IgD-negative memory B cell (primary cell): Measurements from ENCODE around the gene ZBTB7C. TPM values are rescaled to one million over a fixed set of nuclear protein-coding genes. Genes with fewer than 3 reads are reported as not detected.

Source experiments
- H3K27ac Mint-ChIP-seq, 3 donors: one replicate each; pipeline ENCODE4 v1.8.0; 2020 to 2022; ENCODE audit warnings: mild to moderate bottlenecking in 3 of 3, mixed read lengths in 3 of 3, moderate library complexity in 1 of 3
- H3K27me3 Mint-ChIP-seq: one replicate; pipeline ENCODE4 v1.8.0; 2021; ENCODE audit warnings: mixed read lengths
- H3K36me3 Mint-ChIP-seq: one replicate; pipeline ENCODE4 v1.8.0; 2020; ENCODE audit warnings: mild to moderate bottlenecking, mixed read lengths
- H3K4me1 Mint-ChIP-seq, 3 donors: one replicate each; pipeline ENCODE4 v1.8.0; 2020 to 2022; ENCODE audit warnings: mixed read lengths in 3 of 3, mild to moderate bottlenecking in 1 of 3
- H3K4me3 Mint-ChIP-seq, 4 donors: one replicate each; pipeline ENCODE4 v1.8.0; 2020 to 2022; ENCODE audit warnings: mild to moderate bottlenecking in 4 of 4, mixed read lengths in 4 of 4, moderate library complexity in 3 of 4
- H3K9me3 Mint-ChIP-seq, 3 donors: one replicate each; pipeline ENCODE4 v1.8.0; 2020 to 2021; ENCODE audit warnings: mixed read lengths in 3 of 3, mild to moderate bottlenecking in 1 of 3
- polyA plus RNA-seq: library from polyadenylated mRNA; unstranded; fragments of 300-500 nt; fragmentation: Illumina TruSeq; gene quantifications from one replicate; pipeline ENCODE4 v1.2.3, GENCODE V29; 2021

Gene ZBTB7C
- polyA plus RNA-seq, 1 donor from 2014 or later, result not detected

DNA sequence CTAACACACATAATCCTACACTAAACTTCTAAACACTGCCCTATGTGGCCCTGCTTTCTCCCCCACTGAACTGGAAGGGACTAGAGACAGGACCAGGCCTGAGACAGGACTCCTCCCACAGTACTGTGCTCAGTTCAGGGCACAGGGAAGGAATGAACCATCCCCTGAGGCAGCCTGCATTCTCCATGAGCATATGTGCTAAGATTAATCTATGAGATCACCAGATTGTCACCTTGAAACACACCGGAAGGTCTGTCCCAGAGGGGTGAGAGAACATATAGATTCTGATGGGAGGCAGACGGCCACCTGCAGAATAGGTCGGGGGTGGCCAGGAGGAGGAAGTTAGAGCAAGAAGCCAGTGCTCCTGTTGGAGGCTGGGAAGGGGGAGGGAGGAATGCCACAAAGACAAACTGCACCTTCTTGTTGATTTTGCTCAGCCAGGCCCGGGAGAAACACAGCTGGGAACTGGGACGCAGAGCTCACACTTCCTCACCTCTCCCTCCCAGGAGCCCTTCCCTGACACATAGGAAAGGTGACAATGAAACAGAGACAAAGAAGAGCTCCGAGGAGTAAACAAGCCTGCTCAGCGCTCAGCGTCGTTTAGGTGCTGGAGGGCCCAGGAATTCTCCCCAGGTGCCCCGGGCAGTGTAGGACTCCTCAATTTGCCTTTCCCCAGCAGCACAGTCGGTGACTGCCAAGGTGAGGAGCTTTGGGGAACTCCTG is 52.1 kb downstream of the ZBTB7C start:
- H3K36me3 Mint-ChIP-seq, result peaks cover 3% of the 10 kb centered on the region
- H3K4me1 Mint-ChIP-seq, result no peaks in the 10 kb centered on the region
- H3K9me3 Mint-ChIP-seq, result peaks cover 0 to 2% (median 2%) of the 10 kb centered on the region in 3 donors
- H3K27me3 Mint-ChIP-seq, result peaks cover 6% of the 10 kb centered on the region
- H3K4me3 Mint-ChIP-seq, result no peak overlapping the region
- no peak overlapping the region for H3K27ac Mint-ChIP-seq

DNA sequence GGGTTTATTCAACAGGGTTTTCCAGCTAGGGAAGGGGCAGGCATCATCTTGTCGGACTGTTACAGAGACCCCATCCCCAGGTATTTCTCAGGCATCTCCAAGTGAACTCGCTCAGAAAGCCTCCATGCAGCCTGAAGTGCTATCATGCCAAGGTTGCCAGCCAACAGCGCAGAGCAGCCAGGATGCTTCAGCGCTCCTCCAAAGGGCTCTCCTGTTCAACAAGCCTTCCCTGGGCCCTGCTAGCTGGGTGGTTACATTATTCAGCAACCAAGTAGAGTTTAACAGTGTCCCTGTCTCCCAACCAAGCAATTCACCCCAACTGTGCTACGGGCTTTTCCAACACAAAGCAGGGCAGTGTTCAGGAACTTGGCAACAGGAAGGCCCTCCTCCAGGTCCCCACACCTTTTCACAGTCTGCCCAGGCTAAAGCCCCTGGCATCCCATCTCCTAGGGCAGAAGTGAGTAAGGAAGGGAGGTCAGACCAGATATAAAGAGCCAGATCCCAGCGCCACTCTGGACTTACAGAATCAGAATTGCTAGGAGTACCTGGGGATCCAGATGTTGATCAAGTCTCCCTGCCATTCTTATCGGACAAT is 52.9 kb downstream of the ZBTB7C start:
- Mint-ChIP-seq H3K36me3 (peaks cover 3% of the 10 kb centered on the region), H3K27ac (no peak overlapping the region), H3K9me3 (peaks cover 0 to 2% (median 2%) of the 10 kb centered on the region in 3 donors), H3K4me1 (no peaks in the 10 kb centered on the region), H3K27me3 (peaks cover 6% of the 10 kb centered on the region), H3K4me3 (no peak overlapping the region)

DNA sequence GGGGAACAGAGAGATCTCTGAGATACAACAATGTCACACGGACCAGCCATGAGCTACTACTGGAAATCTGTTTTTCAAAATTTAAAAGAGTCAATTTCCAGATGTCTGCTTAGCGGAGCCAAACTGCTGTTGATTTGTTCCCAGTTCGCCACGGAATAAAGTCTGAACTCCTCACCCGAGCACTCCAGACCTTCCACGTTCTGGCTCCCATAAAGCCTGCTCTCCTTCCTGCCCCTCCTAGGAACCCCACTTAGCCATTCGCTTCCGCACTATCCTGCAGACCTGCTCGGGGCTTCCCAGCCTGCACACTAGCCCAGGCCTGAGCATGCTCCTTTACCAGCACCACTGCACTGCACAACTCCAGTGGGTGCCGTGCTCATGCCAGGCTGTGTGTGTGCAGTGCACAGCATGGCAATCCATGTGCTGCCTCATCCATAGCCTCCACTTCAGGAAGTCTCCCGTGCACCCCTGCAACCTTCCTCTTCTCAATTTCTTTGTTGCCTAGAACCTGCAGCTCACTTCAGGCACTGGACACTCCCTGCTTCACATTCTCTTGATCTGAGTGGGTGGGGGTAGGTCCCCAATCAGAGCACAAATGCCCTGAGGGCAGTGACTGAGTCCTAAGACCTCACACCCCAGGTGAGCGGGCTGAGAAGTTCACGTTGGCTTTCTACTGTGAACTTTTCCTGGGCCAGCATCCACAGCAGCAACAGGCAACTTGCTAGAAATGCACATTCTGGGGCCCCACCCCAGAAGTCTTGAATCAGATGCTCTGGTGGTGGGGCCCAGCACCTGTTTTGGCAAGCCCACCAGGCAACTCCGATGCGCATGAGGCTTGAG is 53.7 kb downstream of the ZBTB7C start:
- H3K4me3 Mint-ChIP-seq, result peak overlapping the region in 1 of 4 donors; percentile 54
- no peak overlapping the region for H3K27ac Mint-ChIP-seq
- peaks cover 3% of the 10 kb centered on the region for H3K36me3 Mint-ChIP-seq
- H3K4me1 Mint-ChIP-seq, result no peaks in the 10 kb centered on the region
- H3K9me3 Mint-ChIP-seq, result peaks cover 0 to 2% (median 2%) of the 10 kb centered on the region in 3 donors
- peaks cover 6% of the 10 kb centered on the region for H3K27me3 Mint-ChIP-seq

DNA sequence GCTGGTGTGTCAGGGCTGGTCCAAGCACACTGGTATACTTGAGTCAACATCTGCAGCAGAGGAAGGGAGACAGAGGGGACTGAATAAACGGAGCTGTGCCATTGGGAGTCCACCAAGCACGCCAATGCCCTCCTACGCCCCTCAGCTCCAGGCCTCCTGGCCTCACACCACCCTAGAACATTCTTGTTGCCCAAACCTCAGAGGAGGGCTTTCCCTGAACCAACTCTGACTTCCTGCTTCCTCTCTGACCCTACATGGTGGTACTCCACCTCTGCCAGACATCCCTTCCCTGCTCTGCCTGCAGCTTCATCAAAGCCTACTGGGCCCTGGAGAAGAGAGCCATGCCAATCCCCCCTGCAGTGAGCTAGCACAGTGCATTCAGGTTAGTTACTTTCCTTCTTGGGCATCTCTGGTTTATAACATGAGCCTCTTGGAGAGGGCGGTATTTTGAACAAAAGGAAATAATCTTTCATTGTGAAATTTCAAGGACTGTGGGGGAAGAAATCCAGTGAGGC is 54.4 kb downstream of the ZBTB7C start:
- no peaks in the 10 kb centered on the region for H3K36me3 Mint-ChIP-seq
- no peaks in the 10 kb centered on the region for H3K4me1 Mint-ChIP-seq
- no peak overlapping the region for H3K27ac Mint-ChIP-seq
- H3K4me3 Mint-ChIP-seq, result no peak overlapping the region
- peaks cover 0 to 2% (median 0%) of the 10 kb centered on the region in 3 donors for H3K9me3 Mint-ChIP-seq
- peaks cover 6% of the 10 kb centered on the region for H3K27me3 Mint-ChIP-seq

DNA sequence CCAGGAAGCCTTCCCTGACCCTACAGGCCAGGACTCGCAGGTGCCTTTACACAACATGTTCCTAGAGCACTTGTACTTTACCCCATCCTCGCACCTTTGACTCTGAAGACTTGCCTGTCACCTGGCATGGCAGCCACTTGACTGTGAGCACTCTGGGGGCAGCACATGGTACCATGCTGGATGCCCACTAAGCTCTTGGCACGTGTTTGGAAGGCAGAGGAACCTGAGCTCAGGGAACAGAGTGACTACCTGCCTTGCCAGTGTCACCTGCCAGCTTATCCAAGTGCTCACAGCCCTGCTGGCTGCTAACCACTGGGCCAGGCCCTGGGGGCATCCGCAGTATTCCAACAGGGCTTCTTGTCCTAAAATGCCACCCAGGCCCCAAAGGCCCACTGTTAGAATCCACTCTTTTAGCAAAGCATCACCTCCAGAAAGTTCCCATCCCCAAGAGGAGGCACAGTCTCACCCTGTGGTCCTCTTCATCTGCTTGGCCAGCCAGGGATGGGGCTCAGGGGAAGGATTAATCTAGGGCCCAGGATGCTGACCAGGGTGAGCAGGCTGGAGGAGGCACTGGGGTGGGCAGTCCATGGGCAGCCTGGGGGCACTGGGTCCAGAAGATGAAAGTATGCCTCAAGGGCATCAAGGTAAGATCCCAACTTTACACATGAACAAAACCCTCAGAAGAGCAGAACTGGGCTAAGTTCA is 57.0 kb downstream of the ZBTB7C start:
- no peak overlapping the region for H3K27ac Mint-ChIP-seq
- H3K36me3 Mint-ChIP-seq, result no peaks in the 10 kb centered on the region
- H3K9me3 Mint-ChIP-seq, result peaks cover 0 to 2% (median 0%) of the 10 kb centered on the region in 3 donors

DNA sequence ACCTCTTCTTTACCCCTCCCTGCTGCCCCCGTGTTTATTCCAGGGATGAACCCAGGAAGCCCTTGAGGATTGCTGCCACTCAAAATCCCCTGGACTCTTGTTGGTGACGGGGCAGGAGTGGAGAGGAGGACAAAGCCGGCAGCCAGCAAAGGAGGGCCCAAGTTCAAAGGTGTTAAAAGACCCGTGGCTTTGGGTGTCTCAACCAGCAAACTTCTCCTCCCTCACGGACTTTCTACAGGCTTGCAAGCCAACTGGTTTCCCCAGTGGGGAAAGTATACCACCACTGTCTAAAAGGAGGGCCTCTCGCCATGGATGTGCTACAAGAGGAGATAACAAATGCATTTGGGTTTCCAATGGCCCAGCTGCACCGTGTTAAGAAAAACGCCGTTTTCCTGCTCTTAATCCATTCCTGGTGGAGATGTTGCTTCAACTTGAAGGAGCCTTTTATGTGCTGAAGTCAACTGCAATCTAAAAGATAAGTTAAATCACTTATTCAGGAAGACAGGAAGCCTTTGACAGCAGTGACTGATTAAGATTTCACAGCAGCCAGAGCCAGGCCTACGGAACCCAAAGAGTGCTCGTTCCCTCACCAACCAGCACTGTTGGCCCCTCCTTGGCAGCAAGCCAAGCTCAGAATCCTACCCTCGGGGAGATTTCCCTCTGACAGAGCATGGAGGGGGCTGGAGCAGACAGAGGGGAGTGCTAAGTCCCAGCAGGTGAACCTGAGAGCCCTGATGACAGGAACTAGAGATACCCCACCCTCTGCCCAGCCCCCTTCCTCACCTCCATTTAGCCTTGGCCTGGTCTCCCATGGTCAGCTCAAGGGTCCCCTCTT is 57.8 kb downstream of the ZBTB7C start:
- peaks cover 0 to 2% (median 0%) of the 10 kb centered on the region in 3 donors for H3K9me3 Mint-ChIP-seq
- H3K27me3 Mint-ChIP-seq, result peaks cover 7% of the 10 kb centered on the region
- no peaks in the 10 kb centered on the region for H3K36me3 Mint-ChIP-seq
- no peak overlapping the region for H3K27ac Mint-ChIP-seq
- H3K4me3 Mint-ChIP-seq, result no peak overlapping the region
- H3K4me1 Mint-ChIP-seq, result no peaks in the 10 kb centered on the region

More for the DNA sequence above, 57.0 kb downstream of the ZBTB7C start:
- Mint-ChIP-seq H3K27me3 (peaks cover 10% of the 10 kb centered on the region), H3K4me3 (no peak overlapping the region), H3K4me1 (no peaks in the 10 kb centered on the region)

DNA sequence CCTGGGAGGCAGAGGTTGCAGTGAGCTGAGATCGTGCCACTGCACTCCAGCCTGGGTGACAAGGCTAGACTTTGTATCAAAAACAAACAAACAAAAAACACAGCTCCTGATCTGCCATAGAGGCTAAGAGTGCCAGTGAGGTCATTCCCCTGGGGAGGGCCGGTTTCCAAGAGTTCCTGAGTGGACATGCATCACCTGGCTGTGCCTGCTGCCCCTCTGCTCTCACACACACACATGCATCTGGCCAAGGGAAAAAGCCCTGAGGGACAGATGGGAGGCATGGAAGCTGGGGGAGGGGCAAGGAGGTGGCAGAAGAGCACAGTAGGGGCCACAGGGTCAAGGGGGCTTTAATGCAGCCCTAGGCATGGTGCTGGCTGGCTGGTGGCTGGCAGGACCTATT is 60.4 kb downstream of the ZBTB7C start:
- no peak overlapping the region for H3K4me3 Mint-ChIP-seq
- H3K36me3 Mint-ChIP-seq, result no peaks in the 10 kb centered on the region
- H3K27me3 Mint-ChIP-seq, result peaks cover 4% of the 10 kb centered on the region
- peaks cover 0 to 4% (median 0%) of the 10 kb centered on the region in 3 donors for H3K9me3 Mint-ChIP-seq
- H3K27ac Mint-ChIP-seq, result no peak overlapping the region
- no peaks in the 10 kb centered on the region for H3K4me1 Mint-ChIP-seq

DNA sequence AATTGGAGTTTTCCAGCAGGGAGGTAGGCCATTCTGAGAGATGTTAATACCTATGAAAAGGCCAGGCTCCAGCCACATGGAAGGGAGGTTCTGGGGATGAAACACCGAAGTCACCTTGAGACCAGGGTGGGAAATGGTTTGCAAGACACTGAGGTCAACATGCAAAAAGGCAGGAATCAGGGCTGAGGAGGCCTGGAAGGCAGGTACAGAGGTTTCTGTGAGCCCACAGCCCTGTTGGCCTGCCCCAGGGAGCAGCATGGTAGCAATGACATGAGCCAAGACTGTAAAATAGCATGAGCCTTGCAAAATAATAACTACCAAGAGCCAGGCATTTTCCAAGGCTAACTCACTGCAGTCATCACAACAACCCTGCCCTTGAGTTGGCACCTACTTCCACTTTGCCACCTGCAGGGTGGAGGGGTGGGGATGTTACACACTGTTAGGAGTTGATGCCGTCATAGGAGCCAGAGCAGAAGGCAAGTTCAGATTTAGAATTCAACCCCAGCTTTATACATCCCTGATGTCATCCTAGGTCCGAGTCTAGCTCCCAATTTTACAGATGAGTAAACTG is 61.3 kb downstream of the ZBTB7C start:
- Mint-ChIP-seq H3K36me3 (no peaks in the 10 kb centered on the region), H3K27me3 (peaks cover 6% of the 10 kb centered on the region), H3K4me1 (no peaks in the 10 kb centered on the region), H3K9me3 (peaks cover 0 to 4% (median 0%) of the 10 kb centered on the region in 3 donors), H3K4me3 (no peak overlapping the region), H3K27ac (no peak overlapping the region)

DNA sequence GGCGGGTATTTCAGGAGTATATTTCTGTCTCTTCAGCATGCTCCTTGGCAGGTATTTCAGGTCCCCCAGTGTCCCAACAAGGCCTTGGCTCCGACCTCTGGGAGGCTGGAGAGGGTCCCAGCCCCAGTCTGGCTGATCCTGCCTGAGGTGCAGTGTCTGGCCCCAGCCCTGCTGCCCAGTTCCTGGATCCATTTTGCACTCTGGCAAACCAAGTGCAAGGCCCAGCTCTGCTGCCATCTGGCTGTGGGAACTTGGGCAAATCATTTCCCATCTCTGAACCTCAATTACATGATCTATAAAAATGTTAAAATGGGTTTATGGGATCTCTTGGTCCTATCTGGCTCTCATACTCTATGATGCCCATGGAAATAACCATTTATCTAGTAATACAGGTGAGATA is 63.6 kb downstream of the ZBTB7C start:
- no peak overlapping the region for H3K27ac Mint-ChIP-seq
- peaks cover 6% of the 10 kb centered on the region for H3K27me3 Mint-ChIP-seq
- no peaks in the 10 kb centered on the region for H3K36me3 Mint-ChIP-seq
- no peak overlapping the region for H3K4me3 Mint-ChIP-seq
- no peaks in the 10 kb centered on the region for H3K4me1 Mint-ChIP-seq
- H3K9me3 Mint-ChIP-seq, result peaks cover 0 to 4% (median 0%) of the 10 kb centered on the region in 3 donors

DNA sequence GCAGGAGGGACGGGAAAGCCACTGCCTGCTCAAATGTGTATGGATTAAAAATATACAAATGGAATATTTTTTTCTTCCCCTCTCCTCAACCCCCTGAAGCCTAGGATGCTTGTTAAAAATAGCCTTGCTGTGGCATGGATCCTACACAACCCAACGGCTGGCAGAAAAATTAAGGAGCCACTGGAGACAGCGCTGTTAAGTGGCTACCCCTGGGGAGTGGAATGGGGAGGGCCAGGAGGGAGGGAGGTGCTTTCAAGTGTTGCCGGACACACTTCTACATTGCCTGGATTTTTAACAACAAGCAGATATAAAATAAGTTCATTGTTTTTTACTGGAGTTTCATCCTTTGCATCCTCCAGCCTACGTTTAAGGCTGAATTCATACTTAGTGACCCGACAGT is 66.6 kb downstream of the ZBTB7C start:
- no peaks in the 10 kb centered on the region for H3K4me1 Mint-ChIP-seq
- no peak overlapping the region for H3K27ac Mint-ChIP-seq
- no peak overlapping the region for H3K4me3 Mint-ChIP-seq
- H3K36me3 Mint-ChIP-seq, result no peaks in the 10 kb centered on the region
- H3K9me3 Mint-ChIP-seq, result peaks cover 0 to 2% (median 0%) of the 10 kb centered on the region in 3 donors
- H3K27me3 Mint-ChIP-seq, result peaks cover 4% of the 10 kb centered on the region

DNA sequence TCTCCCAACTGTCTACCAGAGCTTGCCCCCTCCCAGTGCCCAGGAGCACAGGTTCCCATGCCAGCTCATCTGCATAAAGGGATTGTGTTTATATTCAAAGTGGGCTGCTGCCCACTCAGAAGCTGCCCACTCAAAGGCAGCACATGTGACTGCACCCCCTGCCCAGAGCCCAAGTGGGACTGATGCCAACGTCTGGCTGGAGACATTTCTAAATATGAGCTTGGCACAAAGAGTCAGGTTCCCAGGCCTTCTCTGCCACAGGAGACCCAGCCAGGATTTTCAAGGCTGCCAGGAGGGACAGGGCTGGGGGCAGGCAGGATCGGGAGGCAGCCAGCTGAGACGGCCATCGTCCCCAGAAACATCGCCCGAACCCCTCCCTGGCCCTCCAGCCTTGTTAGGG is 67.1 kb downstream of the ZBTB7C start:
- no peaks in the 10 kb centered on the region for H3K36me3 Mint-ChIP-seq
- H3K9me3 Mint-ChIP-seq, result peaks cover 0 to 2% (median 0%) of the 10 kb centered on the region in 3 donors
- no peak overlapping the region for H3K27ac Mint-ChIP-seq
- H3K4me1 Mint-ChIP-seq, result no peaks in the 10 kb centered on the region
- peaks cover 2% of the 10 kb centered on the region for H3K27me3 Mint-ChIP-seq
- H3K4me3 Mint-ChIP-seq, result no peak overlapping the region

DNA sequence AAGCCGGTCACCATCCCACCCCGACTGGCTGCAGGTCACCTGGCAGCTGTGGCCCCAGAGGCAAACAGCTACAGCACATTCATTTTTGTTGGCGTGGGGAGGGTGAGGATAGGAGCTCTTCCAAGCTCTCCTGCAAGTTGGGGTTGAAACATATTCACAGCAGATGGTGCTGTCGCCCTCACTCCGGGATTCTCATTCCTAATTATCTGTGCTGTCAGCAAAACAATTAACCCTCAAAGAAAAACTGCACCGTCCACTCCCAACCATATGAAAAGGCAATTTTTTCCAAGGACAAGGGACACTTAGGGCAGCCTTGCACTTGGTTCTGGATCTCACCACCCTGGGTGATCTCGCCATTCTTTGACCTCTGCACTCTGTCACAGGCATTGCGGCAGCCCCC is 68.6 kb downstream of the ZBTB7C start:
- Mint-ChIP-seq H3K27me3 (peaks cover 2% of the 10 kb centered on the region), H3K4me3 (no peak overlapping the region), H3K27ac (no peak overlapping the region), H3K9me3 (no peaks in the 10 kb centered on the region), H3K4me1 (no peaks in the 10 kb centered on the region), H3K36me3 (no peaks in the 10 kb centered on the region)

DNA sequence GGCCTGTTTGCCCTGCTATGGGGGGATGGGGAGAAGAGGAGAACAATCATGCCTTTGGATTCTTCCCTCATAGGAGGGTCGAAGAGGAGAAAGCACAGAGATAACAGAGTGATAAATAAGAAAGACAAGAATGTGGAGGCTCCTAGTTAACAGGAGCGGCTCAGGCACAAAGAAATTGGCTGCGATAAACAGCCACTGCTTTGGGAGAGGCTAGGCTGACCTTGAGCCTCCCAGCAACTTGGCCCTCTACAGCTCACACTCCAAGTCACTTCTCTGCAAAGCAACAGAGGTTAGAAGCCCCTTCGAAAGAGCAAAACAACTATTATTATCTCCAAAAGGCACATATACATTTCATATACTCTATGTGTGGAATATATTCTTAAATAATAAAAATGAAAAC is 69.5 kb downstream of the ZBTB7C start:
- H3K36me3 Mint-ChIP-seq, result no peaks in the 10 kb centered on the region
- no peaks in the 10 kb centered on the region for H3K9me3 Mint-ChIP-seq
- no peaks in the 10 kb centered on the region for H3K4me1 Mint-ChIP-seq
- no peak overlapping the region for H3K4me3 Mint-ChIP-seq
- peaks cover 2% of the 10 kb centered on the region for H3K27me3 Mint-ChIP-seq
- H3K27ac Mint-ChIP-seq, result no peak overlapping the region

DNA sequence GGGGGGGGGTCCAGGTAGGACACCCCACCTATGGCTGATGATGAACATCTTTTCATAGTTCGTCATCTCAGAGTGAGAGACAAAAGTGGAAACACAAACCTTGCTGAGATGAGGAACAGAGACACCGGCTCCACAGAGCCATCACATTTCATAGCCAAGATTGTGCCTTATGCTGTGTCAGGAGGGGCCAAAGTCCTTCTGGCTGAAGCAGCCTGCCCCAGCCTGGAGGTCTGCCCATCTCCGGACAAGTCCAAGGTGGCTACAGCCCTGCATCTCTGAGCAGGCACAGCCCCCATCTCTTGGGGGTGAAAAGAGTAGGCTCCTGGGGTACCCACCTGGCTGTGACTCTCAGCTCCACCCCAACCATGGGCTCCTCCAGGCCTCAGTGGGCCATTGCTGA is 70.3 kb downstream of the ZBTB7C start:
- Mint-ChIP-seq H3K36me3 (no peaks in the 10 kb centered on the region), H3K4me3 (no peak overlapping the region), H3K9me3 (no peaks in the 10 kb centered on the region), H3K27ac (no peak overlapping the region), H3K27me3 (peaks cover 2% of the 10 kb centered on the region), H3K4me1 (no peaks in the 10 kb centered on the region)
